Gastroesophageal sphincter (tissue), 3 donors: Measurements from ENCODE around the gene TPP2.

Source experiments
- CTCF ChIP-seq, 4 experiments: fragments of 200-600 bp in 2 of 4; fragments of 450-650 bp in 2 of 4; sonication (generic) in 1 of 4; IDR thresholded peaks; one replicate each; pipeline ENCODE4 v1.5.1; 2017 to 2019; ENCODE audit warnings: antibody characterized with exemption in 4 of 4, mild to moderate bottlenecking in 2 of 4, moderate library complexity in 2 of 4
- EP300 ChIP-seq: sonication (generic); formaldehyde crosslinking; IDR thresholded peaks from one replicate; pipeline ENCODE4 v1.6.1; 2017; ENCODE audit warnings: antibody characterized with exemption, mild to moderate bottlenecking
- POLR2A ChIP-seq, 2 donors: fragments of 450-650 bp; IDR thresholded peaks; one replicate each; pipeline ENCODE4 v1.6.1; 2017; ENCODE audit warnings: antibody characterized with exemption in 2 of 2, mild to moderate bottlenecking in 2 of 2, moderate library complexity in 1 of 2
- POLR2AphosphoS5 ChIP-seq: sonication (generic); formaldehyde crosslinking; IDR thresholded peaks from one replicate; pipeline ENCODE4 v1.6.1; 2017; ENCODE audit warnings: antibody characterized with exemption

- TF ChIP-seq POLR2A (IDR thresholded peaks at IDR 0.05) (no peak), CTCF (IDR thresholded peaks at IDR 0.05) (no peak), EP300 (no peak), POLR2AphosphoS5 (no peak)
Observed at GRCh38 chr13:102697929-102698648, 101.3 kb downstream of the TPP2 start.
